Activated CD8-positive, alpha-beta memory T cell treated with anti-CD3 and anti-CD28 coated beads for 4 hours (primary cell): ENCODE results near the gene GREB1.

Experiments
- DNase-seq, 2 donors: peaks; one replicate each; pipeline ENCODE4 v3.0.0-alpha.2; 2020; ENCODE audit warnings: low read depth in 2 of 2

GREB1 gene

GRCh38 chr2:11533278-11534070, at the start of gene GREB1:
GREB1 (plus strand) TSS chr2:11534045; CDS start chr2:11556615, 22,570 bp downstream.
- no peak for DNase-seq

DNA sequence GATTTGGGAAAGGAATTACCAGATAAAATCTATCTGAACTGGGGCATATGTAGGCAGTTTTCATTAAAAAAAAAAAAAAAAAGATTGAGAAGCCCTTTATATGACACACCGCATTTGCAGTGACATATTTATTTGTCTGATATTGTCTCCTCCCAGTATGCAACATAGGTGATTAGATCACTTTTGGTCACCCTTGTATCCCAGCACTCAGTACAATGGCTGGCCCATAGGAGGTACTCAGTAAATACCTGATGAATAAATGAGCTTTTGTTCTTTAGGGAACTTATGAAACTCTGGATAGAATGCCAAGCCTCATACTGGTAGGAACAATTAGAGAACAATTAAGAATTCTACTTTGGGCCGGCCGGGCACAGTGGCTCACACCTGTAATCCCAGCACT, 45.0 kb upstream of the GREB1 start:
- no peak for DNase-seq

DNA sequence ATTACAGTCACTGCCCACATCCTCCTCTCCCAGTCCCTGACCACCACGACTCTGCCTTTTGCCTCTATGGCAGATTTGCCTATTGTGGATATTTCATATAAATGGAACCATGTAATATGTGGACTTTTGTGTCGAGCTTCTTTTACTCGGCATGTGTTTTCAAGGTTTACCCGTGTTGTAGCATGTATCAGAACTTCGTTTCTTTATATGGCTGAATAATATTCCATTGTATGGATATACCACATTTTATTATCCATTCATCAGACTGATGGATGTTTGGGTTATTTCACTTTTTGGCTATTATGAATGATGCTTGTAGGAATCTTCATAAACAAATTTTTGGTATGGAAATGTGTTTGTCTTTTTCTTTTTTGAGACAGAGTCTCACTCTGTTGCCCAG, 43.7 kb upstream of the GREB1 start:
- DNase-seq = no peak

GRCh38 chr2:11491348-11491933, 42.4 kb upstream of the GREB1 start:
- DNase-seq = no peak

DNA sequence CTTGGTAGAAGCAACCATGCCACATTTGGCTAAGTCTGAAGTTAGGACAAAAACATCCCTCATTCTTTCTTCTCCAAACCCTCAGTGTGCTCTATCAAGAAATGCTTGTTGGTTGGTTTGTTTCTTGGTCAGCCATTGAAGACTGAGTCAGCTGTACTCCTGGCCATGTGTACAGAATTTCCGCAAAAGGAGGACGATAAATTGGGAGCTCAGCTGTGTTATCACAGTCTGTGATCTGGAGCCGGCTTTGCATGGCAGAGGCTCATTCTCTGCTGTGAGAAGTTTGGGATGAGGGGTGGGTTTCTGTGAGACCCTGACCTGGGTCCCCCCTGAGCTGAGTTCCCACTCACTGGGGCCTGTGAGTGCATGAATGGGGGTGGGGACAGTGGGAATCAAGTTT, 41.6 kb upstream of the GREB1 start:
- DNase-seq = no peak

GRCh38 chr2:11492720-11493119, 41.1 kb upstream of the GREB1 start:
- no peak for DNase-seq

DNA sequence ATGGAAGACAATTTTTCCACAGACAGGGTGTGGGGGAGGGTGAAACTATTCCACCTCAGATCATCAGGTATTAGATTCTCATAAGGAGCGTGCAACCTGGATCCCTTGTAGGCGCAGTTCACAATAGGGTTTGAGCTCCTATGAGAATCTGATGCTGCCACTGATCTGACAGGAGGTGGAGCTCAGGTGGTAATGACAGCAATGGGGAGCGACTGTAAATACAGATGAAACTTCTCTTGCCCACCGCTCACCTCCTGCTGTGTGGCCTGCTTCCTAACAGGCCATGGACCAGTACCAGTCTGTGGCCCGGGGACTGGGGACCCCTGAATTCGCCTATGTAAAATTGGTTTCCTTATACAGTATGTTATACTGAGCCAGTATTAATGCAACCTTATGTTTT, 40.6 kb upstream of the GREB1 start:
- no peak for DNase-seq

- no peak for DNase-seq
Observed at GRCh38 chr2:11494310-11494709, 39.5 kb upstream of the GREB1 start.

GRCh38 chr2:11495844-11496681, 37.8 kb upstream of the GREB1 start:
- DNase-seq = no peak

GRCh38 chr2:11498543-11499034, 35.3 kb upstream of the GREB1 start:
- no peak for DNase-seq

- no peak for DNase-seq
Observed at GRCh38 chr2:11499081-11499743, 34.6 kb upstream of the GREB1 start.

DNA sequence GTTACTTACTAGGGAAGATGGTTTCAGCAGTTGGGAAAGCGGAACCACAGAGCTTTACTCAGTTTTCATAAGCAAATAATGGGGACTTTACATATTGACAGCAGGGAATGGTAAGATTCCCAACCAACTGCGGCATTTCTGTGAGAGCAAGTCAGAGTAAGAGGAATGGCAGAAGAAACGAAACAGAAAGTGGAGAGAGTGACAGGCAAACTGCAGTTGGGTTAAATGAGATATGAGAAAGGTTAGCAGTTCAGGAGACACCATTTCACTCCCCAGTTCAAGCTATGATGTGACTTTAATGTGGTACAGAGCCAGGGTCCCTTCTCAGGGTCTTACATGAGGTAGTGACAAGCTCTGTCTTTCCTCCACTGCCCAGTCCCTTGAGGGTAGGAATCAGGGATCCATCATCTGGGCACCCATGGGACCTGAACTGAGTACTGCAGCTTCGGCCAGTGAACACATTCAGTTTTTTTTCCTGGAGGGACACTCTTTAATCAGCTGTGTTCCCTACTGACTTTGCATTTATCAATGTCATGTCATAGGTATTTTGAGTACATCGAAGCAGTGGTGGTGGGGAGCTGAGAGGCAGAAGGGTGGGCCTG, 33.0 kb upstream of the GREB1 start:
- no peak for DNase-seq

DNA sequence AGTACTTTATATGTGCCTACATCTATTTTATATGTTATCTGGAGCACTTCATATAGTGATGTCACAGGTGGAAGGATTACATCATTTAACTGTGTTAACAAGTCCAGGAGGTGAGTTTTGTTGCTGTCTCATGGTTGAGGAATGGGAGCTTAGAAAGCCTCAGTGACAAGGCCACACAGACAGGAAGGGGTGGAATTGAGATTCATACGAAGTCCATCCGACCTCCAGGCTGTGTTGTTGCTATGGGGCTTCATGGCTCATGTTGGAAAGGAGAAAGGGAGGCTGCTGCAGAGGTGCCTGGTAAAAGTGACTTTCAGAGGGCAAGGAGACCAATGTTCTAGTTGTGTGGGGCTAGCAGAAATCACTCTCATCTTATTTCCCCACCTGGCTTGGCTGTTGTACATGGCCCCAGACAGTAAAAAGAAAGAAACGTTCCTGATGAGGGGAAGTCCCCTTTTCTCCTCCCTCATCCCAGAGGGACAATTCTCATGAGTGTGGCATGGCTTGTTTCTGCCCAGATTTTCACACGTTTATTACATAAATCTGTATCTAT, 31.0 kb upstream of the GREB1 start:
- no peak for DNase-seq

DNA sequence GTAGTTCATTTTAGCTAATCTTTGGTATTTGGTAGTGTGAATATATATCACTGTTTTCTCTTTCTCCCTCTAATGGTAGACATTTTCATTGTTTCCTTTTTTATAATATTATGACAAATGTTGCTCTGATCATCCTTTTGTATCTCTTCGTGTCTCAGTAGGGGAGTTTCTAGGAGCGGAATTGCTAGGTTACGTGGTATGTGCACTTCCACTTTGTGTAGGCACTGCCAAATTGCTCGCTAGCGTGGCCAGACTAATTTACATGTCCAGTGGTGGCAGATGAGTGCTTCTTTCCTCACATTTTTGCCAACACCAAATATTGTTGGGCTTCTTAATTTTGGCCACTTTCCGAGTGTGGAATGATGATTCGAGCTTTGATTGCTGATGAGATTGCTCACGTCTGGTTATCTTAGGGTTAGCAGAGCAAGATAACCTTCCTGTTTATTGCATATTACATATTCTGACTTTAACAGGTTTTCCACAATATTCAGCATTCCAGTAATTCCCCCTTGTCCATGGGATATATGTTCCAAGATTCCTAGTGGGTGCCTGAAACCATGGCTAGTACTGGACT, 30.4 kb upstream of the GREB1 start:
- no peak for DNase-seq

GRCh38 chr2:11505652-11506610, 27.9 kb upstream of the GREB1 start:
- DNase-seq = no peak

- DNase-seq = no peak
Observed at GRCh38 chr2:11506611-11506969, 27.3 kb upstream of the GREB1 start.

DNA sequence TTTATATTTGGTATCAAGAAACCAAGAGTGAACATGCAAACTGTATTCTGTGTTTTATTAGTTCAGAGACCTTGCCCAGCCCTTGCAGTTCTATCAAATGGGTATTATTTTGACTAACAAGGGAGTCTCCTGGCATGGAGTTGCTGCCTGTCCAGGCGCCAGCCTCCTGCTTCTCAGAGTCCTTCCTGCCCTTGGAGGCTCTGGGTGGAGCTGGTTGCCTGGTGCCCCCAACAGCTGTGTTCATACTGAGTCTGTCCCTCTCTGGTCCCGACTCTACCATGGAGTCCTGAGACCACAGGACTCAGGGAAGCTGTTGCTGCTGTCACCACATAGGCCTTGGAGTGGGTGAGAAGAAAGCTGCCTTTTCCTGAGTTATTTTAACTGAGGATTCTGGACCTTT, 26.3 kb upstream of the GREB1 start:
- DNase-seq = no peak

DNA sequence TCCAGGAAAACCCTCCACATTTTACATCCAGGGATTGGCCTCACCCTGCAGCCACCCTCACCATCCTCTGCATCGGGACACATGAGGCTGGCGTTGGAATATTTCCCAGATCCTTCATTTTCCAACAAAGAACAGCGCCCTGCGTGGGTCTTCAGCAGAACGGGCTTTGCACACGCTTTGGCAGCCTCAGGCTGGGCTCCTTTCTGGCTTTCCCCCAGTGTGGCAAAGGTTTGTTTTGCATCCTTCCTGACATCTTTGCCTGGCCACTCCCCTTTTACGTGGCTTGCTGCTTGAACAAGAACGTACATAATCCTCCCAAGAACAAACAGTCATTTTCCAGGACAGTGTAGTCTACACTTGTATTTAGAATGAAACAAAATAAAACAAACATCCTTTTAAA, 25.6 kb upstream of the GREB1 start:
- no peak for DNase-seq

GRCh38 chr2:11509657-11510360, 24.0 kb upstream of the GREB1 start:
- no peak for DNase-seq
